SK-N-SH (cell line): ENCODE data around the gene ADAMTS17.

ENCODE experiments used
- EZH2phosphoT487 ChIP-seq: fragments of 200-600 bp; sonication (generic); IDR thresholded peaks from 2 replicates; pipeline ENCODE4 v1.6.1; 2017; ENCODE audit warnings: low read depth, mixed run types, mild to moderate bottlenecking, antibody characterized with exemption, moderate library complexity, borderline replicate concordance
- FOXJ3 ChIP-seq: sonication (generic); formaldehyde crosslinking; IDR thresholded peaks from 2 replicates; pipeline ENCODE4 v1.5.1; 2020; ENCODE audit warnings: mild to moderate bottlenecking, missing genetic modification reagents
- NFIC ChIP-seq: IDR thresholded peaks from 2 replicates; pipeline ENCODE4 v1.4.0; 2012; ENCODE audit warnings: borderline replicate concordance
- SMC3 ChIP-seq: IDR thresholded peaks from 2 replicates; pipeline ENCODE4 v1.6.1; 2012; ENCODE audit warnings: low read depth, low read length, improper control_type of control experiment
- YY1 ChIP-seq: IDR thresholded peaks from 2 replicates; pipeline ENCODE4 v1.4.0; 2012; ENCODE audit warnings: low read depth, mild to moderate bottlenecking
- TF ChIP-seq, protein P1 (sequence below): IDR thresholded peaks from 2 replicates; pipeline ENCODE4 v1.6.1; 2012; ENCODE audit warnings: mild to moderate bottlenecking, low read depth, low read length, moderate library complexity
- TF ChIP-seq, protein P2 (sequence below): fragments of 200-600 bp; sonication (generic); IDR thresholded peaks from 2 replicates; pipeline ENCODE4 v1.6.1; 2017; ENCODE audit warnings: antibody characterized with exemption, mild to moderate bottlenecking, moderate library complexity

DNA sequence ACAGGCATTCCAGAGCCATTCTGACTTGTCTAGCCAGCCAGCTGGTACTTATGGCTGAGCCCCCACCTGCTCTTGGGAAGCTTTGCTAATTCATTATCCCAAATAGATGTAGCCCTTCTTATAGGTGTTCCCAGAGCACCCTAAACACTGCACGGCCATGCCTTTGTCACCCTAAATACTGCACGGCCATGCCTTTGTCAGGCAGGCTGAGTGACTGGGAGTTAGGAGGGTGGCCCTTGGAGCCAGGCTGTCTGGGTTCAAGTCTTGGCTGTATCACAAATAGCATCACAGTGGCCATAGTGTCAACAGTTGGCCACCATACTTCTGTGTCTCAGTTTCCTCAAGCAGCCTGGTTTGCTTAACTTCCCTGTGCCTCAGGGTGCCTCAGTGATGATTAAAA, 292.3 kb downstream of the ADAMTS17 start:
- TF ChIP-seq, protein P1, sequence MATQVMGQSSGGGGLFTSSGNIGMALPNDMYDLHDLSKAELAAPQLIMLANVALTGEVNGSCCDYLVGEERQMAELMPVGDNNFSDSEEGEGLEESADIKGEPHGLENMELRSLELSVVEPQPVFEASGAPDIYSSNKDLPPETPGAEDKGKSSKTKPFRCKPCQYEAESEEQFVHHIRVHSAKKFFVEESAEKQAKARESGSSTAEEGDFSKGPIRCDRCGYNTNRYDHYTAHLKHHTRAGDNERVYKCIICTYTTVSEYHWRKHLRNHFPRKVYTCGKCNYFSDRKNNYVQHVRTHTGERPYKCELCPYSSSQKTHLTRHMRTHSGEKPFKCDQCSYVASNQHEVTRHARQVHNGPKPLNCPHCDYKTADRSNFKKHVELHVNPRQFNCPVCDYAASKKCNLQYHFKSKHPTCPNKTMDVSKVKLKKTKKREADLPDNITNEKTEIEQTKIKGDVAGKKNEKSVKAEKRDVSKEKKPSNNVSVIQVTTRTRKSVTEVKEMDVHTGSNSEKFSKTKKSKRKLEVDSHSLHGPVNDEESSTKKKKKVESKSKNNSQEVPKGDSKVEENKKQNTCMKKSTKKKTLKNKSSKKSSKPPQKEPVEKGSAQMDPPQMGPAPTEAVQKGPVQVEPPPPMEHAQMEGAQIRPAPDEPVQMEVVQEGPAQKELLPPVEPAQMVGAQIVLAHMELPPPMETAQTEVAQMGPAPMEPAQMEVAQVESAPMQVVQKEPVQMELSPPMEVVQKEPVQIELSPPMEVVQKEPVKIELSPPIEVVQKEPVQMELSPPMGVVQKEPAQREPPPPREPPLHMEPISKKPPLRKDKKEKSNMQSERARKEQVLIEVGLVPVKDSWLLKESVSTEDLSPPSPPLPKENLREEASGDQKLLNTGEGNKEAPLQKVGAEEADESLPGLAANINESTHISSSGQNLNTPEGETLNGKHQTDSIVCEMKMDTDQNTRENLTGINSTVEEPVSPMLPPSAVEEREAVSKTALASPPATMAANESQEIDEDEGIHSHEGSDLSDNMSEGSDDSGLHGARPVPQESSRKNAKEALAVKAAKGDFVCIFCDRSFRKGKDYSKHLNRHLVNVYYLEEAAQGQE, result no peak
- no peak for TF ChIP-seq FOXJ3
- TF ChIP-seq SMC3, result no peak
- no peak for TF ChIP-seq EZH2phosphoT487
- TF ChIP-seq YY1, result no peak
- TF ChIP-seq NFIC, result no peak
- TF ChIP-seq, protein P2, sequence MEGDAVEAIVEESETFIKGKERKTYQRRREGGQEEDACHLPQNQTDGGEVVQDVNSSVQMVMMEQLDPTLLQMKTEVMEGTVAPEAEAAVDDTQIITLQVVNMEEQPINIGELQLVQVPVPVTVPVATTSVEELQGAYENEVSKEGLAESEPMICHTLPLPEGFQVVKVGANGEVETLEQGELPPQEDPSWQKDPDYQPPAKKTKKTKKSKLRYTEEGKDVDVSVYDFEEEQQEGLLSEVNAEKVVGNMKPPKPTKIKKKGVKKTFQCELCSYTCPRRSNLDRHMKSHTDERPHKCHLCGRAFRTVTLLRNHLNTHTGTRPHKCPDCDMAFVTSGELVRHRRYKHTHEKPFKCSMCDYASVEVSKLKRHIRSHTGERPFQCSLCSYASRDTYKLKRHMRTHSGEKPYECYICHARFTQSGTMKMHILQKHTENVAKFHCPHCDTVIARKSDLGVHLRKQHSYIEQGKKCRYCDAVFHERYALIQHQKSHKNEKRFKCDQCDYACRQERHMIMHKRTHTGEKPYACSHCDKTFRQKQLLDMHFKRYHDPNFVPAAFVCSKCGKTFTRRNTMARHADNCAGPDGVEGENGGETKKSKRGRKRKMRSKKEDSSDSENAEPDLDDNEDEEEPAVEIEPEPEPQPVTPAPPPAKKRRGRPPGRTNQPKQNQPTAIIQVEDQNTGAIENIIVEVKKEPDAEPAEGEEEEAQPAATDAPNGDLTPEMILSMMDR, result no peak
